Fibroblast of skin of back (primary cell): ENCODE results near the gene MPP4. TPM values are rescaled to one million over a fixed set of nuclear protein-coding genes. Genes with fewer than 3 reads are reported as not detected.

ENCODE experiments used
- DNase-seq: peaks from one replicate; pipeline ENCODE4 v3.0.0-alpha.2; 2013
- polyA plus RNA-seq, 2 experiments: library from polyadenylated mRNA; unstranded; fragments of 120-200 nt; gene quantifications; one replicate each; pipeline ENCODE4 v1.2.1, GENCODE V29; 2013; ENCODE audit not compliant: insufficient read length in 2 of 2

The MPP4 gene, protein sequence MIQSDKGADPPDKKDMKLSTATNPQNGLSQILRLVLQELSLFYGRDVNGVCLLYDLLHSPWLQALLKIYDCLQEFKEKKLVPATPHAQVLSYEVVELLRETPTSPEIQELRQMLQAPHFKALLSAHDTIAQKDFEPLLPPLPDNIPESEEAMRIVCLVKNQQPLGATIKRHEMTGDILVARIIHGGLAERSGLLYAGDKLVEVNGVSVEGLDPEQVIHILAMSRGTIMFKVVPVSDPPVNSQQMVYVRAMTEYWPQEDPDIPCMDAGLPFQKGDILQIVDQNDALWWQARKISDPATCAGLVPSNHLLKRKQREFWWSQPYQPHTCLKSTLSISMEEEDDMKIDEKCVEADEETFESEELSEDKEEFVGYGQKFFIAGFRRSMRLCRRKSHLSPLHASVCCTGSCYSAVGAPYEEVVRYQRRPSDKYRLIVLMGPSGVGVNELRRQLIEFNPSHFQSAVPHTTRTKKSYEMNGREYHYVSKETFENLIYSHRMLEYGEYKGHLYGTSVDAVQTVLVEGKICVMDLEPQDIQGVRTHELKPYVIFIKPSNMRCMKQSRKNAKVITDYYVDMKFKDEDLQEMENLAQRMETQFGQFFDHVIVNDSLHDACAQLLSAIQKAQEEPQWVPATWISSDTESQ
- 3.2 TPM for polyA plus RNA-seq (2013, experiment 1 of 2; ENCODE audit: insufficient read length)
- polyA plus RNA-seq (2013, experiment 2 of 2; ENCODE audit: insufficient read length): 0.81 TPM

DNA sequence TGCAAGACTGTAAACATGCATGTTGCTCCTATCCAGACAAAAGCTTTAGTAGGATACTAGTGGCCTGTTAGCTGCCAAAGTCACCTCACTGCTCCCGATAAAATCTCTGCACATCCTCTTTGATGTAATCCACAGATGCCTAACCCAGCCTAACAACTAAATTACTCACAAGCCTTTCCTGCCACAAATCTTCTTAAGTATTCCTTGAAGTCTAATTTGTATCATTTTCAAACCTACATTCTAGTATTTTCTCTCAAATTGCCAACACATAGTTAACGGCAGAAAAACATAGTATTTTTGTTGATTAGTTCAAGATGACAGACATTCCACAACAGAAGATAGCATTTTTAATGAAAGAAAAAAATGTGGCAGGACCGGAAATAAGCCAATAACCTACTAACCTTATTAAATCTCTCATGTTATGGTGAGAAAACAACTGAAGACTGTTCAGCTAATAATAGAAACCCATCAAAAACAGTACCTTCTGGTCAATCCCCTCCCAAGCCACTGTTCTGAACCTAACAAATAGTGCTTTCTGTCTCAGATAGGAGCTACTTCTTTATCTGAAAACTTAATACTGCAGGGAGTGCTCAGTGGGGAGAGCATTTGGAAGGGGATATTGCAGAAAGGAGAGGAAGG lies at the start of gene MPP4:
MPP4 (minus strand) TSS at position 57 of the 639 bp plus-strand sequence. CDS start 4,690 bp downstream, outside the sequence.
- DNase-seq: peak; percentile 56

DNA sequence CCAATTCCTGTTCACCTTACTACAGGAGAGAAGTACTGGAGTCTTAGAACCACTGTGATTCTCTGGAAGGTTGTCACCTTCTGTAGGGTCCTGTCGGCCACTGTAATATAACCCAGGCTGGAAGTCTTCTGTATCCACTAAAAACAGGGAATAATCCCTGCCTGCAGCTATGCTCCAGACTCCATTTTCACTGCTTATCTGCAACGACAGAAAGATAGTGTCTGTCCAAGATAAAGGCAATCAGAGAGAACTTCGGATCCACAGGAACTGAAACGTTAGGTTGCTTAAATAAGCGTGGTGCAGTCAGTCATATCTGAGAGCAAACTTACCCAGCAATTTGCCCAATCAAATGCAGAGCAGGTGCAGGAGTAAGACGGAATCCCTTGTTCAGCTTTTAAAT lies 48.1 kb upstream of the MPP4 start:
- DNase-seq: no peak

DNA sequence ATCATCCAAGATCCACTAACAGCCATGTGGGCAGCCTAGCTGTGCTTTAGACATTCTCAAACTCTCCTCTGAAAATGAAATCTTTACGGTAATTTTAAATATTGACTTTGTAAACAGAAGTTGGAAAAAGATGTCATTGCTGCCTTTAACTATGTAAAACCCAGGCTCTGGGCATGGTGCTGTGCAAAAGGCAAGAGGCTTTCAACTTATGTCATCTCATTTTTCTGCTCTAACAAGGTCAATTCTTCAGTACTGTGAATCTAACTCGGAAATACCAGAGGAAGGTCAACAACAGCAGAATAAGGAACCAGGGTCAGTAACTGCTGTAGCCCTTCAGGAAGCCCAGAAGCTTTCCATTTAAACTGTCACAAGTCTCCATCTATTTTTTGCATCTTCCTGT lies 37.0 kb upstream of the MPP4 start:
- DNase-seq: no peak

DNA sequence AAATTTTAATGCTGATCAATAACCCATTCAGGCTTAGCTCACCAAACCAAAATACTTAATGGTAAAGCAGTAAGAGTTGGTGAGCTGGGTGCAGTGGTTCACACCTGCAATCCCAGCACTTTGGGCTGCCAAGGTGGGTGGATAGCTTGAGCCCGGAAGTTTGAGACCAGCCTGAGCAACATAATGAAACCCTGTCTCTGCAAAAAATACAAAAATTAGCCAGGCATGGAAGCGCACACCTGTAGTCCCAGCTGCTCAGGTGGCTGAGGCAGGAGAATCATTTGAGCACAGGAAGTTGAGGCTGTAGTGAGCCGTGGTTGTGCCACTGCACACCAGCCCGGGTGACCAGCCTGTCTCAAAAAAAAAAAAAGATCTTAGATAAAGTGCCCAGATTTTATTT lies 35.7 kb upstream of the MPP4 start:
- no peak for DNase-seq

DNA sequence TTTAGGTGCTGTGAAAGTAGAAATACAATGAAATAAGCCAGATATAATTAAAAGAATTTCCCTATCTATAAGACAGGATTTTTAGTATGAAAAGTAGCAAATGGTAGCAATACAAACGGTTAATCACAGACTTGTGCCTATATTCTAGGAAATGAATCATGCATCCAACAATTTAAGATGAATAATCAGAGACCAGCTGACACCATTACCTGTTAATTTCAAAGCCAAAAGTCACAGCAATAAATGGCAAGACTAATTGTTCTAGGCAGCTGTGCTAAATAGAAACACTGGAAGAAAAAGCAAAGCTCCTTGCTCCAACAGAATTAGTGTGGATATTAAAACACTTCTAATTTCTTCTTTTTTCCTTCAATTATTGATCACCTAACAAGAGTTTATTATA lies 35.1 kb upstream of the MPP4 start:
- no peak for DNase-seq

DNA sequence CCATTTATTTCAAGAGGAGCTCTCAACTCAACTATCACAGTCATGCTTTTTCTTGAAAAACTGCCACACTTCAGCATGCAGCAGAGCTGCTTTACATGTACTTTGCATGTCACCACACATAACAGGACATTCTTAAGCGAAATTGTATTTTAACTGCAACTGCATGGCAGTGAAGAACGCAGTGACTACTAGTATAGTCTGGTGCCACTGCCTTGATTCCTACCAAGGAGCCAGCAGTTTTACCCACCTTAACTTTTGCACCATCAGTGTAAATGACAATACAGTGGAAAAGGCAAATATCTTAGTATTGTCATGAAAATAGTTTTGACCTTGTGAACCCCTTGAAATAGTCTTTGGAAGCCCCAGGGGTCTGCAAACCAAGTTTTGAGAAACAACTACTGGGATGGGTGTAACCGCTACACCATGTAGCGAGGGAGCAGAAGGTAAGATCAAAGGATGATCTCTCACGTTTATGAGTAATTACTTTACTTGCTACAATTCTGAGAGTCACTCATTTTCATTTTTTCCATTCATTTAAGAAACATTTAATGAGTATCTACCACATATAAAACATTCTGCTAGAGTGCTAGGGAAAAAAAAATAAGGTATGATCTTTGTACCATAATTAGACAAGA lies 32.3 kb upstream of the MPP4 start:
- DNase-seq: no peak

DNA sequence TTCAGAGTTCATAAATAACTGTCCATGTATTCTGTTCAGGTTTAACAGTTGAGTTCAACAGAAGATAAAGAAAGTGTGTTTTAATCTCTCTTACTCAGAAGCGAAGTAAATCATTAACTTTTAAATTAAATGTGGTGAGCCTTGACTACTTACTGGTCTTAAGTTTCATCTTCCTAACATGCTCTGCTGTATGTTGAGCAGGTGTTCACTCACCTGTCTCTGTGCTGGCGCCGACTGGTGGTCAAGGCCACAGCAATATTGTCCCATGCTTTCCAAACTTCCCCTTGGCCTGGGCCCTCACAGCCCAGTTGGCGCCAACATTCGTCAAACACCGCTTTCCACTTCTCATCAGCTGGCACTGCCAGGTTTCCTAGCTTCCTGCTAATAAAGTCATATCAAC lies 17.0 kb upstream of the MPP4 start:
- no peak for DNase-seq

DNA sequence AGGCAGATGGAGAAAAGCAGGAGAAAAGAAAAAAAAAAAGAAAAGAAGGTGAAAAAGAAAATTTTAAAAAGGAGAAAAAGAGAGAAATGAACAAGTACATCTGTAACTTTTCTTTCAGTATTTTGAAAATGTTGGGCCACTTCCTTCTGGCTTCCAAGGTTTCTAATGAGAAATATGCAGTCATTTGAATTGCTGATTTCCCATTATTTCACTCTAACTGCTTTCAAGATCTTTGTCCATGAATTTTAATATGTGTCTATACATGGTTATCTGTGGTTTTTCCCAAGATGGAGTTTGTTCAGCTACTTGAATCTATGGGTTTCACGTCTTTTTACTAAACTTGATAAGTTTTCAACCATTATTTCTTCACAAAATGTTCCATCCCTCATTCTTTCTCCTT lies 14.3 kb upstream of the MPP4 start:
- no peak for DNase-seq

DNA sequence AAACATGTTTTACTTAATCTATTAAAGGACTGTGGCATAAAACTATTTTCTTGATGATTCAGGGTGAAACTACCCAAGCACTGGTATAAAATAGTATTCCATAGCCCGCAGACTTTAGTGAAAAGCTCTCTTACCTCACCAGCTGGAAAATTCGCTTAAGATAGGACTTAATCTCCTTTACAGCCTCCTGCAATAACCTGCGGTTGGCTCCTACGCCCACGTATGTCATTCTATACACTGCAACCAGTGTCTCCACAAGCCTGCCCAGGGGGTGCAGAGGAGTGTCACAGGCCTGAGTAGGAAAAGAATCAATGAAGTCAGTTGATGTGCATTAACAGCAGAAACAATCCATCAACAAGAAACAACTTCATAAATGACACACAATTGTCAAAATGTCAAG lies 11.3 kb upstream of the MPP4 start:
- no peak for DNase-seq

DNA sequence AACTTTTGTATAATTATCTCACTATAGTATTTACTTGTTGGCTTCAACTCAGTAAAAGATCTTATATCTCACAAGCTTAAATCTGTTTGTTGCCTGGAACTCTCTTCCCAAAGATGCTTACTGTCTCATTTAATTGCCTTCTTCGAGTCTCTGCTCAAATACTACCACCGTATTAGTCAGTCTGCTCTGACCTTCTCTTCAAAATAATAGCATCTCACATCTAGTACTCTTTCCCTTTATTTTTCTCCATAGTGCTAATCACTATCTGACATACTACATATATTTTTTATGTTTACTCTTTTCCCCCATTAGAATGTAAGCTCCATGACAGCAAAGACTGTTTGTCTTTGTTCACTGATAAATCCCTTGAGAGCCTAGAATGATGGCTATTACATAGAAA lies 10.6 kb upstream of the MPP4 start:
- DNase-seq: no peak

DNA sequence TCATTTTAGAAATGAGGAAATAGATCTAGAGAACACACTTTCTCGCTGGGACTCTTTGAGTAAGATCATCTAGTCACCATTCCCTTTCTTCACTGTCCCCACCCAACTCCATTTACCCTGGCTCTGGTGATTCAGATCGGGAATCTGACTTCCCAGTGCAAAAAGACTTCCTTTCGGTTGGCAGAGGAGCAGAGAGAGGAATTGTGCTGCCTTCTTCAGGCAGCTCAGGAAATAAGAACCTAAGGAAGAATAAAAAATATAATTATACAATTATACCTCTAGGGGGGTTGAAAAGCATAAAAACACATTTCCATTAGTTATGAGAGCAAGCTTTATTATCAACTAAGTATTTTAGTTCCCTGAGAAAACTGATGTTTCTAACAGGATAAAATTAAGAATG lies 9.3 kb upstream of the MPP4 start:
- DNase-seq: peak; percentile 79

DNA sequence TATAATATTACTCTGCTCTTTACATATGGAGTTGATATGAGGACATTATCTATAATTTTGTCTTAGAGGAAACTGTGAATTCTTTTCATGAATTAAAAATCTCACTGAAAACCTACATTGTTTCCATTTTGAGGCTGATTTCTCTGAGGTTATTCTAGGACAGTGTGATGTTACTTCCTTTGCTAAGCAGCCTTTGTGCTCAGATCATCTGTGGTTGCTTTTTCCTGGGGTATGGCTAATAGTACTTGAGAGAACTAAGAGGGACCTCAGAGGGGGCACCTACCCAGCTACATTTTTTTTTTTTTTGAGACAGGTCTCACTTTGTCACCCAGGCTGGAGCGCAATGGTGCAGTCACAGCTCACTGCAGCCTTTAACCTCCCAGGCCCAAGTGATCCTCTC lies 8.7 kb upstream of the MPP4 start:
- no peak for DNase-seq

DNA sequence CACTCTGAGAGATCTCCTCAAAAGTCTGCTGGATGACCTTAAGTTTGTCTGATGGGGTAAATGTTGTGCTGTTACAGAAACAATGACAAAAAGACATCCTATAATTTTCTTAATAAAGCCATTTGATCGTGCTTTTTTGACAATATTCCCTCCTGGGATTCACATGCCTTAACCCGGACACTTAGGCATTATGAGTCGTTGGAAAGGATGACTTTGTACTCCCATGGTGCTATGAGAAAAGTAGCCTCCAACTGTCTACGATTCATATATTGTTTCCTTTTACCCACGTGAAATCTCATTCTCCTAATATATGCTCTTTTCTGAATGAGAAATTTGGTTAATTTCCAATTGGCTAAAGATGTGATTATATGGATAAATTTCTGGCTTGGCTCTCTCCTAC lies 6.1 kb upstream of the MPP4 start:
- DNase-seq: peak; percentile 46

DNA sequence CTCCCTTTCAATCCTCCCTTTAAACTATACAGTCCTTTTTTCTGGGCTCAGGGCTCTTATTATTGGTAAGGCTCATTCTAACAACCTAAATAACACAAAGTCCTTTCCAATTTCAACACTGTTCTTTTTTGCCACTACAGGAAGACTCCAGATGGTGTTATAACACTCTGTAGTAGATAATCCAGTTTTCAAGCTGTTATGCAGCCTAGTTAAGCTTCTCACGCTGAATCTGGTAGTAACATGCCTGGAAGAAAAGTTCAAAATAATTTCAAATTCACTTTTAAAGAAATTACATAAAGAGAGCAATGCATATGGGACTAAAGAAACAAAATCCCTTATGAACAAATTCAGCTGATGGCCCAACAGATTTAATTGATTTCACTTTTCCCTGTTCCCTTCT lies 3.2 kb upstream of the MPP4 start:
- no peak for DNase-seq

DNA sequence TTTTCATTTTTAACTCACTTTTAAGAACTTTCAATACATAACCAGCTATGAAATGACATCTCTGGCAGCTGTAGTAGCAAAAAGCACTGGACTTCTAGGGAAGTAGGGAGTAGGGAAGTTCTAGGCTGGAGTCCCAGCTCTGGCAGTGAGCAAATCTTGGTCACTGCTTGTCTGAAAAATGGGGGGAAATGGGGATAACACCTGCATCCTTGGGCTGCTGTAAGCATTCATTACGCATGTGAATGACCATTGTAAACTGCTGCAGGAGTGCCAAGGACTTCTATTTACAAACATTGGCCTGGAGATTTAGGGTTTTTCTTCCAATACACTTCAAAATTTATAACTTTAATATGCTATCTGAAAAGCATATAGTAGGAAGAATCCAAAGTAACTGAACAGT lies 972 bp upstream of the MPP4 start:
- no peak for DNase-seq

DNA sequence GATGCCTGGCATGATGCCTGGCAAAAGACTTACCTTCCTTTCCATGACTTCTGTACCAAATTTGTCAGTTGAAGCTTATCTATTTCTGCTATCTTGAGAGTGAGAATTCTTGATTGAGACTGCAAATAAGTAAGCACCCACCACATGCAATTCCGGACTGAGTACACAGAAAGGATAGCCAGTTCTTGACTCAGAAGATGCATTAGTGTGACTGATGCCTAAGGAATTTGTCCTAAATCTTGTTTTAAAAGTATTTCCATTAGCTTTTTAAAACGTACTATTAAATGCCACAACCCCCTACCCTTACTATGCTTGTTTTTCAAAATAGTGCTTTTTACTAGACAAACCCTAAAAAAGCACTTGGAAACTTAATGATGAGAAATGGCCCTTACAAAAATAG lies 545 bp downstream of the MPP4 start:
- peak; percentile 90 for DNase-seq

DNA sequence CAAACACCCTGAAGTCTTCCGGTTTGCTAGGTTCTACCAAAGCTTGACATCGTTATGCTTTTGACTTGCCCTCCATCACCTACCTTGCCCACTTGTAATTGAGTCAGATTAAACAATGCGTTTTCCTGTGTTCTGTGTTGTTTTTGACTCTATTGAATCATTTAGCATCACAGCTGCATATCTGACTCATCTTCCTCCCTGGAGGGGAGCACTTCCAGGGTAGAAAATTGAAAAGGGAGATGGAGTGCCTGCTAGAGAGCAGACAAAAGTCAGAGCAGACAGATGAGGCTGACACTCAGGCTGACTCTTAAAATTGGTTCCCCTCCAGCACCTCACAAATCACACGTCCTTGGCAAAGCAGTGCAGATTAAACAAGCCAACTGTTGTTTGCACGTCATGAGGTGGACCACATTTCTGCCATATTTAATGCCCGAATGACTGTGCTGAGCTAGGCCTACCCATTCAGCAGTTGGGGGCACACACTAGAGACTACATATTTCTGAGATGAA lies 2.2 kb downstream of the MPP4 start:
- DNase-seq: peak; percentile 90

DNA sequence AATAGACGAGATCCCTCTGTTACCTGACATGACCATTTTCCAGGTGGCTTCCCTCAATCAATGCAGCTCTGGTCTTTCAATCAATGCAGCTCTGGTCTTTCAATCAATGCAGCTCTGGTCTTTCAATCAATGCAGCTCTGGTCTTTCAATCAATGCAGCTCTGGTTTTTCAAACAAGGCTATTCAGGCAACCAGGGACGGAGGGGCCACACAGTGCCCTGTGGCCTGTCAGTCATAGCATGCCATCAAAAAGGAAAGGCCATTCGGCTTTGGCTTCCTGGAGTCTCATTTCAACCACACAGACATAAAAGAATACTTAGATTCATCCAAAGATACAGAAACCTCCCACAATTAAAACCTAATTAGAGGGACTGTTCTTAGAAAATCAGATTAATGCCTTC lies 13.3 kb downstream of the MPP4 start:
- DNase-seq: no peak

DNA sequence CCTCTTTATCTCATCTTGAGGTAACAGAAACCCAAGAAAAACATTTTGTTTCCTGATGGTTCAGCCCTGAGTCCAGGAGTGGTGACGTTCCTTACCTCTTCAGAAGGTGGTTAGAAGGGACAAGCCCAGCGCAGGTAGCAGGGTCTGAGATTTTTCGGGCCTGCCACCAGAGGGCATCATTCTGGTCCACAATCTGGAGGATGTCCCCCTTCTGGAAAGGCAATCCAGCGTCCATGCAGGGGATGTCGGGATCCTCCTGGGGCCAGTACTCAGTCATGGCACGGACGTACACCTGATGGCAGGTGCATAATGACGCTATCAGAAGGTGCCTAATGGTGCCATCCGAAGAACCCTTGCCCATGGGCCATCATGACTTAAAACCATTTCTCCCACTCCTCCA lies 17.7 kb downstream of the MPP4 start:
- DNase-seq: no peak

DNA sequence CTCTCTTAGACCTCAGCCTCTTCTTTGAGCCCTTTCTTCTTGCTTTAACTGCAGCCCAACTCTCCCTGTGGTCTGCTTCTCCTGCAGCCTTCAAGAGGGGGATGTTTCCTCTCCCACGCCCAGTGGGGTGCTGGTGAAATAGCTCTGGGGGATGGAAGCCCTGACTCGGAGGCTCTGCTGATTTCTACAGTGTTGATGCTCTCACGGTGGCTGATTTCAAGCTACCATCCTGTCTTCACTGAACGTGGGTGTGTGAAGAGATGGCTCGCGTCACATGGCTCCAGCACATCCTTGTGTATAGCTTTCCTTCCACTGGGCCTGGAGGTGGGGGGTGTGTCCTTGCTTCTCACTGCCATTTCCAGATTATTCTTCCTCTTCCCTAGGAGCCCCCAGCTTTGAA lies 20.0 kb downstream of the MPP4 start:
- no peak for DNase-seq

DNA sequence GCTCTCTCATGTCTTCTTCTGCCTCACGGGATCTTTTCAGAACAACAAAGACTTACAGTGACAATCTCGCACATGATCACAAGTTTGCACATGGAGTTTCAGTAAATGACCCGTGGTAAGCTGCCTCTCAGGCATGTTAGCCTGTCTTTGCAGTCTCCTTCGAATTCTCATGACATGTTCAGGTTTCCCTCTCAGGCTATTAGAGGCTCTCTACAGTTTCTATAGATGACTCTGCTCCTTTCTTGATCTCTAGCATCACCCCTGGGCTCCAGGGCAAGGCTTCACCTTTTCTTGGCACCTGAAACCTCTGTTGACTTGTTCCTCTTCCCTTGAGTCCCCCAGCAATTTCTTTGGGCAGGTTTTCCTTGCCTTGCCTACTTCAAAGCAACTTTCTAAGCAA lies 23.0 kb downstream of the MPP4 start:
- DNase-seq: no peak

DNA sequence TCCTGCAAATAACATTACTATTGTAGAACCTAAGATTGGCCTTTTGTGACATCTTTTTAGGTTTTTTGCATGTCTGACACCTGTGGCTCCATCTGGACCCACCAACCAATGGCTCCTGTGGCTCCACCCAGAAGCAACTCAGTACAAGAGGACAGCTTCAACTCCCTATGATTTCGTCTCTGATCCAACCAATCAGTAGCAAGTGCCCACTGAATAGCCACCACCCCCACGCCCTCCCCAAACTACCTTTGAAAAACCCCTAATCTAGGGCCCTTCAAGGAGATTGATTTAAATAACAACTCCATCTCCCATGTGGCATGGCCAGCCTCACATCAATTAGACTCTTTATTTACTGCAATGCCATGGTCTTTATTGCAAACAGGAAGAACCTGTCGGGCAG lies 23.6 kb downstream of the MPP4 start:
- no peak for DNase-seq

DNA sequence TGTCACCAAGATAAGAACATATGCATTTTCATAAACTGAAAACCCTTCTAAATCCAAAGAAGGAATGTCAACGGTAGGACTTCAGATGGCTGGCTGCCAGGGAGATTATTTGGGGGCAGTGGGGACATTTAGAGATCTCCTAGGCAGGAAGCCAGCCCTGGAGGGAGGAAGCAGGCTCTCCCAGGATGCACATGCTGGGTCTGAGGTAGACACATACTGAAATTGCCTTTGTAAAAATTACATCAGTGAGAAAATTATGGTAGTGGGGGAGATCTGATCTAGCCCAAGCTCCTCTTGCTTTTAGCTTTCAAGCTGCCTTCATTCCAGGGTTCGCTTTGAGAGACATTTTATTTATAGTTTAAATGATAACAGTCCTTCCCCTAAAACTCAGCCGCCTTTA lies 24.1 kb downstream of the MPP4 start:
- DNase-seq: no peak
